Ovary (tissue), 9 donors: ENCODE results near the gene SNX8. TPM values are rescaled to one million over a fixed set of nuclear protein-coding genes. Genes with fewer than 3 reads are reported as not detected.

Experiments used
- DNase-seq, 5 donors: peaks; one replicate each; pipeline ENCODE4 v3.0.0-alpha.2; 2019 to 2020
- H3K27ac ChIP-seq, 2 donors: fragments of 200-600 bp; one replicate each; pipeline versions ENCODE4 v1.5.1 to v1.8.0; 2019 to 2022
- H3K27me3 ChIP-seq: fragments of 200-600 bp; one replicate; pipeline ENCODE4 v1.8.0; 2022
- H3K36me3 ChIP-seq: fragments of 200-600 bp; sonication (generic); one replicate; pipeline ENCODE4 v1.5.1; 2019
- H3K4me1 ChIP-seq: one replicate; pipeline ENCODE4 v1.8.1; 2013; ENCODE audit warnings: mild to moderate bottlenecking, moderate library complexity; ENCODE audit not compliant: insufficient read depth
- H3K4me3 ChIP-seq: fragments of 200-600 bp; sonication (generic); one replicate; pipeline ENCODE4 v1.5.1; 2017
- H3K9me3 ChIP-seq, 2 donors: fragments of 200-600 bp in 1 of 2; sonication (generic) in 1 of 2; one replicate each; pipeline versions ENCODE4 v1.5.1 to v1.8.1; 2013 to 2019; ENCODE audit warnings: mild to moderate bottlenecking in 1 of 2, moderate library complexity in 1 of 2
- CTCF ChIP-seq, 3 donors: fragments of 450-650 bp in 2 of 3; fragments of 200-600 bp in 1 of 3; IDR thresholded peaks; one replicate each; pipeline versions ENCODE4 v1.5.1 to v1.8.0; 2016 to 2022; ENCODE audit warnings: antibody characterized with exemption in 3 of 3, mild to moderate bottlenecking in 1 of 3
- EP300 ChIP-seq: sonication (generic); formaldehyde crosslinking; IDR thresholded peaks from one replicate; pipeline ENCODE4 v1.6.1; 2017; ENCODE audit warnings: antibody characterized with exemption
- POLR2A ChIP-seq: fragments of 450-650 bp; IDR thresholded peaks from one replicate; pipeline ENCODE4 v1.6.1; 2017; ENCODE audit warnings: antibody characterized with exemption, mild to moderate bottlenecking, moderate library complexity
- WGBS, 3 donors: extraction: QIAGEN DNeasy Blood & Tissue Kit in 1 of 3; methylation state at CpG; one replicate each; pipeline versions ENCODE4 v1.1.5 to v1.1.7; 2013 to 2017; 5-methylcytosine and 5-hydroxymethylcytosine counted together
- intact Hi-C, 4 donors: fragments of 100-400 bp; cut with DNase I; formaldehyde crosslinking; loops; one replicate each; pipeline versions ENCODE4 v1.11.0 to v1.15.1; 2022 to 2023
- polyA plus RNA-seq, 2 donors: library from polyadenylated mRNA; stranded (reverse); fragments of 200-250 nt in 1 of 2; fragments of 350-450 nt in 1 of 2; fragmentation: Illumina TruSeq in 1 of 2; extraction: RNeasy Lipid Tissue Mini Kit (QIAGEN cat#74804) in 1 of 2; gene quantifications; one replicate each; pipeline ENCODE4 v1.2.3, GENCODE V29; 2013 to 2014
- total RNA-seq, 7 donors: library from RNA; depleted of rRNA in 2 of 7; stranded (reverse); fragments of >200 nt in 2 of 7; fragmentation: NEBNext Ultra II Directional in 3 of 7; extraction: Animal tissue kit (Norgen Biotek cat#: 25700) in 3 of 7; gene quantifications; one replicate each; pipeline versions ENCODE4 v1.1.0 to v1.2.4, GENCODE V29; 2016 to 2023
- donor health status: DM: no; HTN: no; CAD: no; lungs with moderate emphysema.
- donor health status: DM: no; HTN: no; CAD: no.
- donor health status: Bipolar disorder and iron deficiency.
- donor health status: DM: yes; HTN: yes; CAD: no.
- donor health status: DM: no; HTN: no; CAD: no.
- donor health status: DM: yes; HTN: yes; CAD: no.

Gene SNX8
- total and polyA plus RNA-seq, 9 donors: 3.2 to 37.2 (median 19.2) TPM

DNA sequence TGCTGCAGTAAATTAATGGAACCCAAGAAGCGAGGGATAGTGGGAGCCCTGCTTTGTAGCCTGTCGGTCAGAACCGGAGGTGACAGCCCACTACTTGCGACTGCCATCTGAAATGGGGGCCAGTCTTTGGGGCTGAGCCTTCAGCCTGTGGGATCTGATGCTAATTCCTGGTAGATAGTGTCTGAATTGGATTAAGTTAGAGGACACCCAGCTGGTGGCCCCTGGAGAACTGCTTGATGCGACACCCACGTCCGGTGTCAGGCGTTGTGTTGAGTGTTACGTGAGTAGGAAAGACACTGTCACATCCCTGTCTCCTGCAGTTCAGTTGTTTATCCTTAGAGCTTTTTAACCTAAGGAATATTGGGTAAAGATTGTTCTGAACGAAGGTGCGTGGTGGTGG lies 45.4 kb upstream of the SNX8 start:
- intact Hi-C loops: loop anchor here in 2 of 4 donors (10.0 kb wide), 1 partner anchor 115 kb away; the partner anchor contains the start of genes MRM2 (in 2 of the 2) and NUDT1 (in 2 of the 2)
- DNase-seq: no peak
- TF ChIP-seq POLR2A: no peak
- no peak for TF ChIP-seq EP300
- no peak for TF ChIP-seq CTCF (IDR thresholded peaks at IDR 0.05)
- WGBS, 3 donors: 86 to 88% (median 87%) methylated on average over 11 of the region's 11 CpGs
- Histone ChIP-seq H3K36me3 (no peaks in the 10 kb centered on the region), H3K9me3 (no peaks in the 10 kb centered on the region), H3K27ac (no peak overlapping the region), H3K27me3 (no peaks in the 10 kb centered on the region), H3K4me3 (no peak overlapping the region), H3K4me1 (peaks cover 10% of the 10 kb centered on the region)

DNA sequence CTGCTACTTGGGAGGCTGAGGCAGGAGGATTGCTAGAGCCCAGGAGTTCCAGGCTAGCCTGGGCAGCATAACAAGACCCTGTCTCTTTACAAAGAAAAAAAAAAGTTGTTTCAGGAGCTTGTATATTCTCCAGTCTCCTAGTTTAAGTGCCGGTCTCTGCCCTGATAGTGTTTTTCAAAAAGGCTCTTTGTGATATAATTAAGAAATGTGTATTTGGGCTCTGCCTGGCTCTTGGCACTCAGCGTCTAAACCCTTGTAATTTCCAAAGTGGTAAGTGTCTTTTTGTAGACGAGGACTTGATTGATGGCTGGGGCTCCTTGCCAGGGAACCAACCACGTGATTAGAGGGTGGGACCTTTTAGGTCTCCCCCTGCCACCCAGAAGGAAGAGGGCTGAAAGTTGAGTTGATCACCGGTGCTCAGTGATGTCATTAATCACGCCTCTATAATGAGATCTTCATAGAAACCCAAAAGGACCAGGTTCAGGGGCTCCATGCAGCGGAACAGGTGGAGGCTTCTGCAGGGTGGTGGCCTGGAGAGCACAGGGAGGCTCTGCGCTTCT lies 44.8 kb upstream of the SNX8 start:
- no peak for DNase-seq

GRCh38 chr7:2357571-2357970 lies 43.3 kb upstream of the SNX8 start:
- WGBS, 3 donors: 42 to 53% (median 51%) methylated on average over 6 of the region's 6 CpGs
- DNase-seq: no peak

More for the DNA sequence above, 44.8 kb upstream of the SNX8 start:
- H3K27me3 ChIP-seq: no peaks in the 10 kb centered on the region
- H3K9me3 ChIP-seq: no peaks in the 10 kb centered on the region
- 64 to 69% (median 69%) methylated on average over 8 of the region's 8 CpGs for WGBS, 3 donors
- TF ChIP-seq POLR2A (no peak), EP300 (no peak), CTCF (IDR thresholded peaks at IDR 0.05) (no peak)
- intact Hi-C loops: loop anchor here in 2 of 4 donors (10.0 kb wide), 1 partner anchor 114 kb away; the partner anchor contains the start of genes MRM2 (in 2 of the 2) and NUDT1 (in 2 of the 2)
- no peak overlapping the region for H3K4me3 ChIP-seq
- H3K27ac ChIP-seq: no peak overlapping the region
- peaks cover 10% of the 10 kb centered on the region for H3K4me1 ChIP-seq
- H3K36me3 ChIP-seq: no peaks in the 10 kb centered on the region

DNA sequence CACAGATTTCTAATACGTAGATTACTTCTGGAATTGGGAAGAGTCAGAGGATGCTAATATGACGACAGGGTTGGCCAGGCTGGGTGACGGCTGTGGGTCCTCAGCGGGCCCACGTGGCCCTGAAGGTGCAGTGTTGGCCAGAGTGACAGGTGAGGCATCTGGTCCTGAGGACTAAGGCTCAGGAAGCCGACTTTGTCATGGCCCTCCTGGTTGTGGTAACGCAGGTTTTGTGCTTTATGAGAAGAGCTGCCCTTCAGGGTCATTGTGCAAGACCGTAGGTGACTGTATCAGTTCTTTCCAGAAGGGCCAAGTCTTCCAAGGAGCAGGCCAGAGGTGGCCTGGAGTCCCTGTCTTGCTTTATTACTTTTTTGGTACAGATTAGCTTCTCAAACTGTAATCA lies 42.9 kb upstream of the SNX8 start:
- H3K27me3 ChIP-seq: no peaks in the 10 kb centered on the region
- WGBS, 3 donors: 56 to 69% (median 61%) methylated on average over 8 of the region's 8 CpGs
- TF ChIP-seq EP300 (no peak), CTCF (IDR thresholded peaks at IDR 0.05) (no peak), POLR2A (no peak)
- H3K36me3 ChIP-seq: no peaks in the 10 kb centered on the region
- no peak overlapping the region for H3K4me3 ChIP-seq
- H3K4me1 ChIP-seq: peaks cover 12% of the 10 kb centered on the region
- DNase-seq: no peak
- no peaks in the 10 kb centered on the region for H3K9me3 ChIP-seq
- H3K27ac ChIP-seq: no peak overlapping the region
- intact Hi-C loops: loop anchor here in 2 of 4 donors (10.0 kb wide), 1 partner anchor 112 kb away; the partner anchor contains the start of genes MRM2 (in 2 of the 2) and NUDT1 (in 2 of the 2)

More at GRCh38 chr7:2357571-2357970, 43.3 kb upstream of the SNX8 start:
- no peaks in the 10 kb centered on the region for H3K27me3 ChIP-seq
- TF ChIP-seq EP300: no peak
- no peak for TF ChIP-seq POLR2A
- no peak for TF ChIP-seq CTCF (IDR thresholded peaks at IDR 0.05)
- H3K4me3 ChIP-seq: no peak overlapping the region
- no peak overlapping the region for H3K27ac ChIP-seq
- H3K9me3 ChIP-seq: no peaks in the 10 kb centered on the region
- intact Hi-C loops: loop anchor here in 2 of 4 donors (10.0 kb wide), 1 partner anchor 113 kb away; the partner anchor contains the start of genes MRM2 (in 2 of the 2) and NUDT1 (in 2 of the 2)
- no peaks in the 10 kb centered on the region for H3K36me3 ChIP-seq
- peaks cover 12% of the 10 kb centered on the region for H3K4me1 ChIP-seq
